Measurements from ENCODE around the gene CACNA2D3.

CACNA2D3 gene

GRCh38 chr3:54427501-54427900 is 305.1 kb downstream of the CACNA2D3 start:
- H3K27ac ChIP-seq (ENCODE audit: low read length): no peak overlapping the region
- TF ChIP-seq EZH2 (optimal IDR thresholded peaks at IDR 0.05; ENCODE audit: low read depth, low read length) (no peak), CTCF (IDR thresholded peaks at IDR 0.05; ENCODE audit: low read length) (no peak)
- H3K27me3 ChIP-seq (replicated peaks; ENCODE audit: insufficient read depth, low read length): no peaks in the 10 kb centered on the region
- no peaks in the 10 kb centered on the region for H3F3A ChIP-seq (ENCODE audit: insufficient read depth, low read length)
- no peak for DNase-seq
- no peaks in the 10 kb centered on the region for H3K79me2 ChIP-seq (ENCODE audit: low read length)
- no peaks in the 10 kb centered on the region for H3K36me3 ChIP-seq (replicated peaks; ENCODE audit: insufficient read depth, low read length)
- H3K4me1 ChIP-seq (ENCODE audit: low read length): no peaks in the 10 kb centered on the region
- H4K20me1 ChIP-seq (ENCODE audit: insufficient read depth, low read length): no peaks in the 10 kb centered on the region
- no peak overlapping the region for H3K4me3 ChIP-seq (ENCODE audit: low read length)
- no peak overlapping the region for H2AFZ ChIP-seq (ENCODE audit: low read length)
- H3K9me2 ChIP-seq (replicated peaks; ENCODE audit: insufficient read depth, low read length): no peaks in the 10 kb centered on the region
- H3K9me3 ChIP-seq (replicated peaks; ENCODE audit: insufficient read depth, low read length): no peaks in the 10 kb centered on the region
- no peak overlapping the region for H3K9ac ChIP-seq (ENCODE audit: low read length)
- H3K4me2 ChIP-seq (ENCODE audit: low read depth, low read length): no peak overlapping the region

- TF ChIP-seq EZH2phosphoT487 (IDR thresholded peaks at IDR 0.05; ENCODE audit: low read length) (no peak), CTCF (IDR thresholded peaks at IDR 0.05; ENCODE audit: low read length) (peak; percentile 82)
- Histone ChIP-seq H2AFZ (ENCODE audit: low read length) (no peak overlapping the region), H3K9ac (ENCODE audit: low read length) (no peak overlapping the region)
Observed at GRCh38 chr3:54427941-54428871, 305.9 kb downstream of the CACNA2D3 start.

GRCh38 chr3:54432975-54433374 is 310.6 kb downstream of the CACNA2D3 start:
- DNase-seq: no peak
- Histone ChIP-seq H3K9me2 (replicated peaks; ENCODE audit: insufficient read depth, low read length) (no peaks in the 10 kb centered on the region), H2AFZ (ENCODE audit: low read length) (no peak overlapping the region), H3K36me3 (replicated peaks; ENCODE audit: insufficient read depth, low read length) (no peaks in the 10 kb centered on the region), H3K4me2 (ENCODE audit: low read depth, low read length) (no peak overlapping the region), H3K27me3 (replicated peaks; ENCODE audit: insufficient read depth, low read length) (no peaks in the 10 kb centered on the region), H3K4me1 (ENCODE audit: low read length) (no peaks in the 10 kb centered on the region), H3K4me3 (ENCODE audit: low read length) (no peak overlapping the region), H3K9ac (ENCODE audit: low read length) (no peak overlapping the region), H3K79me2 (ENCODE audit: low read length) (no peaks in the 10 kb centered on the region), H3F3A (ENCODE audit: insufficient read depth, low read length) (no peaks in the 10 kb centered on the region), H4K20me1 (ENCODE audit: insufficient read depth, low read length) (no peaks in the 10 kb centered on the region), H3K27ac (ENCODE audit: low read length) (no peak overlapping the region), H3K9me3 (replicated peaks; ENCODE audit: insufficient read depth, low read length) (no peaks in the 10 kb centered on the region)
- TF ChIP-seq EZH2phosphoT487 (IDR thresholded peaks at IDR 0.05; ENCODE audit: low read length) (no peak), CTCF (IDR thresholded peaks at IDR 0.05; ENCODE audit: low read length) (no peak), EZH2 (optimal IDR thresholded peaks at IDR 0.05; ENCODE audit: low read depth, low read length) (no peak)

More at GRCh38 chr3:54427941-54428871, 305.9 kb downstream of the CACNA2D3 start:
- Histone ChIP-seq H4K20me1 (ENCODE audit: insufficient read depth, low read length) (no peaks in the 10 kb centered on the region), H3K27ac (ENCODE audit: low read length) (no peak overlapping the region), H3K9me3 (replicated peaks; ENCODE audit: insufficient read depth, low read length) (no peaks in the 10 kb centered on the region), H3K4me3 (ENCODE audit: low read length) (no peak overlapping the region), H3K36me3 (replicated peaks; ENCODE audit: insufficient read depth, low read length) (no peaks in the 10 kb centered on the region), H3K4me2 (ENCODE audit: low read depth, low read length) (no peak overlapping the region), H3K79me2 (ENCODE audit: low read length) (no peaks in the 10 kb centered on the region), H3K27me3 (replicated peaks; ENCODE audit: insufficient read depth, low read length) (no peaks in the 10 kb centered on the region), H3K9me2 (replicated peaks; ENCODE audit: insufficient read depth, low read length) (no peaks in the 10 kb centered on the region), H3F3A (ENCODE audit: insufficient read depth, low read length) (no peaks in the 10 kb centered on the region), H3K4me1 (ENCODE audit: low read length) (no peaks in the 10 kb centered on the region)
- DNase-seq: peak; percentile 58
